DMS153 (cell line): ENCODE data around the gene FBXL16.
"Not testable (repeated sequence)": the region's sequence is repeated elsewhere in the genome, so short reads cannot be mapped to it uniquely, and the experiment has no call there.

Source experiments
- DNase-seq: peaks from one replicate; lab custom pipeline; 2025; lab: John Stamatoyannopoulos, UW

FBXL16 gene

GRCh38 chr16:705431-706188, at the start of gene FBXL16:
TSS of gene FBXL16 (minus strand) at chr16:705801. CDS start at chr16:697405, 8,396 bp downstream.
- peak; percentile 27 for DNase-seq

GRCh38 chr16:754656-755055, 49.1 kb upstream of the FBXL16 start:
- no peak for DNase-seq

- DNase-seq, result not testable (repeated sequence)
Observed at GRCh38 chr16:754121-754607, 48.6 kb upstream of the FBXL16 start.

GRCh38 chr16:752007-752312, 46.4 kb upstream of the FBXL16 start:
- DNase-seq, result no peak

- no peak for DNase-seq
Observed at GRCh38 chr16:751152-752006, 45.8 kb upstream of the FBXL16 start.

- no peak for DNase-seq
Observed at GRCh38 chr16:750485-750884, 44.9 kb upstream of the FBXL16 start.

- DNase-seq, result no peak
Observed at GRCh38 chr16:749010-749409, 43.4 kb upstream of the FBXL16 start.

- no peak for DNase-seq
Observed at GRCh38 chr16:747978-748746, 42.6 kb upstream of the FBXL16 start.

- no peak for DNase-seq
Observed at GRCh38 chr16:746637-747036, 41.0 kb upstream of the FBXL16 start.

GRCh38 chr16:745739-746138, 40.1 kb upstream of the FBXL16 start:
- no peak for DNase-seq

GRCh38 chr16:743794-744500, 38.3 kb upstream of the FBXL16 start:
- no peak for DNase-seq

GRCh38 chr16:742894-743293, 37.3 kb upstream of the FBXL16 start:
- DNase-seq, result not testable (repeated sequence)

GRCh38 chr16:741986-742629, 36.5 kb upstream of the FBXL16 start:
- no peak for DNase-seq

- peak; percentile 83 for DNase-seq
Observed at GRCh38 chr16:740764-741505, 35.3 kb upstream of the FBXL16 start, which contains the start of gene CIAO3. TSS of gene CIAO3 (minus strand) at chr16:740997. CDS start at chr16:740985, 12 bp downstream.

GRCh38 chr16:740459-740763, 34.8 kb upstream of the FBXL16 start:
- DNase-seq, result no peak

- DNase-seq, result no peak
Observed at GRCh38 chr16:739560-740458, 34.2 kb upstream of the FBXL16 start.

GRCh38 chr16:736936-737481, 31.4 kb upstream of the FBXL16 start:
- no peak for DNase-seq

- DNase-seq, result no peak
Observed at GRCh38 chr16:735982-736453, 30.4 kb upstream of the FBXL16 start.
